HG02798 (cell line): ENCODE measurements around the gene MARK3.

Experiments used
- ATAC-seq: cut with Tn5 transposase; IDR thresholded peaks from one replicate; pipeline ENCODE4 v1.9.1; 2021; ENCODE audit warnings: mild to moderate bottlenecking; ENCODE audit not compliant: unreplicated experiment, poor library complexity

MARK3 gene

DNA sequence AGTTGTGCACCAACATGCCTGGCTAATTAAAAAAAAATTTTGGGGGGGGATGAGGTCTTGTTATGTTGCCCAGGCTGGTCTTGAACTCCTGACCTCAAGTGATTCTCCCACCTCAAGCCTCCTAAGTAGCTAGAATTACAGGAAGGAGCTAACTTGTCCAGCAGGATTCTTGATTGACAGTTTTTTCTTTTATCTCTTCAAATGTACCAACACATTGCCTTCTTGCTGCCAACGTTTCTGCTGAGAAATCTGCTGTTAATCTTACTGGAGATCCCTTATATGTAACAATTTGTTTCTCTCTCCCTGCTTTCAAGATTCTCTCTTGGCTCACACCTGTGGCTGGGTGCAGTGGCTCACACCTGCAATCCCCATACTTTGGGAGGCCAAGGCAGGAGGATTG lies 22.4 kb upstream of the MARK3 start:
- ATAC-seq, result no peak

- ATAC-seq, result no peak
These were observed 18.5 kb upstream of the MARK3 start for GRCh38 chr14:103366741-103367140.

DNA sequence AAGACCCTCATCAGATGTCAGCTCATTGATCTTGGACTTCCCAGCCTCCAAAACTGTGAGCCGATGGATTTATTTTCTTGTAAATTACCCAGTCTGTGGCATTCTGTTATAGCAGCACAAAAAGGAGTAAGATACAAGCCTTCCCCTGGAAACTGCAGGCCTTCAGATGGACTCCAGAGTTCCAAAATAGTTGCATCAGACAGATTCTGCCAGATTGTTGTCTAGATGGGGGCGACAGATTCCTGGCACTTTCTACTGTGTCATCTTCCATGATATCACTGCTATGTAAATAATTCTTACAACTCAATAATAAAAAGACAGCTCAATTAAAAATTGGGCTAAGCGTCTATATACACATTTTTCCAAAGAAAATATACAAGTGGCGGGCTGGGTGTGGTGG lies 17.2 kb upstream of the MARK3 start:
- ATAC-seq, result no peak

- no peak for ATAC-seq
These were observed 15.1 kb upstream of the MARK3 start for GRCh38 chr14:103370087-103370486.

DNA sequence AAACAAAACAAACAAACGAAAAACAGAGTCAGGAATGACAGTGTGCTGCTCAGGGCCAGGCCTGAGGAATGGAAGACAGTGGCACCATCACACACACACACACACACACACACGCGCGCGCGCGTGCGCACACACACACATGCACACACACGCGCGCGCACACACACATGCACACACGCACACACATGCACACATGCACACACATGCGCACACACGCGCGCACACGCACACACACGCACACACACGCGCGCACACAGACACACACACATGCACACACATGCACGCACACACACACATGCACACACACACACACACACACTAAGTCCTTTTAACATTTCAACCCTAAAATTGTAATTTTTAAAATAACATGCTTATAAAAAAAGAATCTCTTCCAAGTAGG lies 13.2 kb upstream of the MARK3 start:
- ATAC-seq, result no peak

DNA sequence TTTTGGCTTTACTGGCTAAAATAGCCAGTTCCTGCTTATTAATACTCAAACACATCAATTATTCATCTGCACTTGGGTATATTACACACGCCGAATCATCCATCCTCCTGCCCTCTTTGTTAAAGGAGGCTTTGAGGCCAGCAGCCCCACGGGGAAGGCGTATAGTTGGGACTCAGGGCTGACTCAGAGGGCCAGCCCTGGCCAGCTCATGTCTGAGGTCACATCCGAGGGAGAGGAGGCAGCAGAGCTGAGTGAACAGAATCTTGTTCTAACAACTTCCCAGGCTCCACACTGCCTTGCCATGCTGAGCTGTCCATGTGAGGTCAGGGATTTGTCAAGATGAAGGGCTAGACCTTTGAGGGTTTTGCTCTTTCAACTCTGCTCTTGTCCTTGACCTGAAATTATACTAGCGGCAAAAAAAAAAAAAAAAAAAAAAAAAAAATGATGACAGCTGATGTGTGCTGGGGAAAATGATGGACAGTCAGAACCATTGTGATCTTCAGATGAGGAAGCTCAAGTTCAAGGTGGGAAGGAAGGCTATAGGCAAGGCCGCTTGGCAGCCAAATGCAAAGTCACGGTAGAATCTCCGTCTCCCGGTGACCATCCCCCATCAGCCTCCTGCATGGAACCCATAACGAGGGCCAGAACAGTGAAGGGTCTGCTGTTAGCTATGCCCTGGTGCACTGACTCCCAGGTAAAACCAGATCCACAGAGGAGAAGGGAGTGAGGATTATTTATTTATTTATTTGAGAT lies 12.5 kb upstream of the MARK3 start:
- ATAC-seq, result no peak

- ATAC-seq, result no peak
These were observed 11.1 kb upstream of the MARK3 start for GRCh38 chr14:103374121-103374520.

DNA sequence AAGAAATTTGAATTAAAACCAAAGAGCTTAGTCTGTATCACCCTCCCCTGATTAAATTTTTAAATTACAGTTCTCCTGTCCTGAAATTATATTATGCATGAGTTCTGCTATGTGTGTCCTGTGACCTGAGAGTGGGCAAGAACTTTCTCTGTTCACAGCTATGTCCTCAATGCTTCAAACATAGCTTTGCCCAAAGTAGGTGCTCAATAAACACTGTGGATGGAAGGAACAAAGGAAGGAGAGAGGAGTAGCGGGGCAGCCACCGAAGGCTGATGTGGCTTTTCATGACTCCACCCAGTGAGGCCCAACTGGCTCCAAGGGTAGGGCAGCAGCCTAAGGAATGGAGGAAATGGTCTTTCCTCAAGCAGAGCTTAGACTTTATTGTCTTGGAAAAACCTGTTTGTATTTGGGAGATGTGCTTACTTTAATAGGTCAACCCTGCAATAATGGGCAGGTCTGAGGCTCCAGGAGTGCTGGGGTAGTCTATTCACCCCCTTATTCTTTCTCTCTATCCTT lies 7.6 kb upstream of the MARK3 start:
- ATAC-seq, result no peak

DNA sequence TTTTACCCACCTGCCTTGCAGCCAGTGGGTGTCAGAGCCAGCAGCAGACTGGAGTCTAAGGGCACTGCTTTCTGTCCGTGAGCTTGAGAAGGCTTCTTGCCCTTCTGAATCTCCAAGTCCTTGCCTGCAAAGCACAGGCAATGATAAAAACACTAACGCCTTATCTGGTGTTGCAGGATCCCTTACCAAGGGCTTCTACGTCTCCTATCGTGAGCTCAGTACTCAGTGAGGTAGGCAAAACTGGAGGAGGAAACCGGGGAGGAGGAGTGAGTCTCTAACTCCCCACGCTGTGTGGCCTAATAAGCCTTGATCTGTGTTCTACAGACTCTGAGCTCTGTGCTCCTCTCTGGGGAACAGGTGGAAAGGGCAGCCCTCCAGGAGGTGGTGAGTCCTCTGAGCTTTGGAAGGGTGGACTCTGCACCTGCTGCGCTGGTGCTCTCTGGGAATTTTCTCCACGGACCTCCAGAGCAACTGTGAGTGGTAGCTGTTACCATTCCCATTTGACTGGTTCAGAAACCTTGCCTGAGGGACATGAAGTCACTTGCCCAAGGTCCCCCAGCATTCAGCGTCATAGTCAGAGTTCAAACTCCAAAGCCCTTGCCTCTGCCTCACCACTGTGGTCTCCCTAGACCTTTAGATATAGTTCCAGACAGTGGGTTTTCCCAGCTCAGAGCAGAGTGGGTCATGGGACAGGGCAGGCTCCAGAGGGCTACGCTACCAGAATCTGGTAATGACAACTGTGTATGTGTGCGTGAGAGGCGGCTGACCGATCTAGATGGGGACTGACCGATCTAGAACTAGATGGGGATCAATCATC lies 7.0 kb upstream of the MARK3 start:
- ATAC-seq, result no peak

- ATAC-seq, result no peak
These were observed 4.4 kb upstream of the MARK3 start for GRCh38 chr14:103380719-103381377.

- ATAC-seq, result no peak
These were observed 2.8 kb upstream of the MARK3 start for GRCh38 chr14:103382376-103382775.

GRCh38 chr14:103384450-103385151 lies 614 bp upstream of the MARK3 start:
- peak; percentile 10 for ATAC-seq

GRCh38 chr14:103385929-103386712 lies 906 bp downstream of the MARK3 start:
- ATAC-seq, result no peak

DNA sequence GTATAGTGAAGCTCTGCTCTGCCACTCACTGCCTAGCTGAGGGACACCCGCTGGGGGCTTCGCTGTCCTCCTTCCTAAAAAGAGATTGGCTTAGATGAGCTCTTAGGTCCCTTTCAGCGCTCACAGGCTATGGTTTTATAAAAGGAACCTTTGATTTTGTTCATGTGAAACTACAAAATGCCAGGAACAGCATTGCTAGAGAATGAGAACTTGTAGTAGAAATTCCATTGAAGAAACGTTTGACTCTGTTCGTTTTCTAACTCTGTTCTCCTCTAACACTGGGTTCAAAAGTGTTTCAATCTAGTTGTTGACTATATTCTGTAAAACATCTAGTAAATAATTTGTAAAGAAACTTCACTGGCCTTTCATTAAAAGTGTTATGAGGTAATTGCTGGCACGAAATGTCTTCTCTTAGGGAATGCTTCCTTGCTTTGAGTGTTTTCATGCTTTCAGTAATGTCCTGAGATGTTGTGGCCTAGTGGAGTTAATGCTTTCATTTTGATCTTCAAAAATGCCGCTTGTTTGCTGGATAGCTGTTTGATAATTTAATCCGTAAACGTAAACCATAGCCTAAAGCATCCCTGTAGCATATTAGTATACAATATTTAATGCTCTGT lies 1.6 kb downstream of the MARK3 start:
- no peak for ATAC-seq

DNA sequence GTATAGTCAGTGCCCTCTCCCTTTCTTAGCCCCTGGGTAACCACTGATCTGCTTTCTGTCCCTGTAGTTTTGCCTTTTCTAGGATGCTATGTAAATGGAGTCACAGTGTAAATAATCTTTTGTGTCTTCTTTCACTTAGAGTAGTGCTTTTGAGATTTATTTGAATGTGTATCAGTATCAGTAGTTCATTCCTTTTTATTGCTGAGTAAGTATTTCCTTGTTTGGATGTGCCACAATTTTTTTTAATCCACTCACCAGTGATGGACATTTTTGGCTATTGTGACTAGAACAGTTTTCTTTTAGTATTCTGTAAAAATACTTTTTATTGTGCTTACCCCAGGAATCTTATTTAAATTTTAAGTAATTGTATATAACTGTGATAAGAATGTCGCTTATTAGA lies 3.4 kb downstream of the MARK3 start:
- no peak for ATAC-seq

DNA sequence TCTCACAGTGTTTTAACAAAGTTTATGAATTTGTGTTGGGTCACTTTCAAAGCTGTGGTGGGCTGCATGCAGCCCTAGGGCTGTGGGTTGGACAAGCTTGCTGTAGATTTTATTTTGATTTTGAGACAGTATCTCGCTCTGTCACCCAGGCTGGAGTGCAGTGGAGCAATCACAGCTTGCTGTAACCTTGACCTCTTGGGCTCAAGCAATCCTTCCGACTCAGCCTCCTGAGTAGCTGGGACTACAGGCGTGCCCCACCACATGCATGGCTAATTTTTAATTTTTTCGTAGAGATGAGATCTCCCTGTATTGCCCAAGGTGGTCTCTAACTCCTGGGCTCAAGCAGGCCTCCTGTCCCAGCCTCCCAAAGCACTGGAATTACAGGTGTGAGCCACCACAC lies 5.4 kb downstream of the MARK3 start:
- ATAC-seq, result no peak

- ATAC-seq, result no peak
These were observed 5.8 kb downstream of the MARK3 start for GRCh38 chr14:103391048-103391447.

- no peak for ATAC-seq
These were observed 6.9 kb downstream of the MARK3 start for GRCh38 chr14:103392106-103392505.

DNA sequence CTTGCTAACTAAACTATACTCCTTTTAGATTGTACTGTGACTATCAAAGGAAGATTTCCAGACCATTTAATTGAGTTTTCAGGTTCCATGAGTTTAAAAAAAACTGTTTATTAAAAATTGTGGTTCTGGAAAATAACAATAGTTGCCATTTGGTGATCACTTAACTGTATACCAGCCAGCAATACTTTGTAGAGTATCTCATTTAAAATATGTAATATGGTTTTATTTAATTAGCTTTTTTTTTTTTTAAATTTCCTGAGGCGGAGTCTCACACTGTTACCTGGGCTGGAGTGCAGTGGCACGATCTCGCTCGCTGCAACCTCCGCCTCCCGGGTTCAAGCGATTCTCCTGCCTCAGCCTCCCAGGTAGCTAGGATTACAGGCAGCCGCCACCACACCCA lies 7.4 kb downstream of the MARK3 start:
- ATAC-seq, result no peak
